GM04503 (cell line): ENCODE measurements around the gene PTBP1.
"Not testable (repeated sequence)": the region's sequence is repeated elsewhere in the genome, so short reads cannot be mapped to it uniquely, and the experiment has no call there.

ENCODE experiments used
- DNase-seq: peaks from one replicate; pipeline ENCODE4 v3.0.0-alpha.2; 2012; ENCODE audit warnings: low read depth

The PTBP1 gene

GRCh38 chr19:810883-811489, 13.7 kb downstream of the PTBP1 start:
- DNase-seq, result no peak

- no peak for DNase-seq
Observed at GRCh38 chr19:811506-812048, 14.3 kb downstream of the PTBP1 start.

GRCh38 chr19:812049-812746, 14.9 kb downstream of the PTBP1 start:
- no peak for DNase-seq

DNA sequence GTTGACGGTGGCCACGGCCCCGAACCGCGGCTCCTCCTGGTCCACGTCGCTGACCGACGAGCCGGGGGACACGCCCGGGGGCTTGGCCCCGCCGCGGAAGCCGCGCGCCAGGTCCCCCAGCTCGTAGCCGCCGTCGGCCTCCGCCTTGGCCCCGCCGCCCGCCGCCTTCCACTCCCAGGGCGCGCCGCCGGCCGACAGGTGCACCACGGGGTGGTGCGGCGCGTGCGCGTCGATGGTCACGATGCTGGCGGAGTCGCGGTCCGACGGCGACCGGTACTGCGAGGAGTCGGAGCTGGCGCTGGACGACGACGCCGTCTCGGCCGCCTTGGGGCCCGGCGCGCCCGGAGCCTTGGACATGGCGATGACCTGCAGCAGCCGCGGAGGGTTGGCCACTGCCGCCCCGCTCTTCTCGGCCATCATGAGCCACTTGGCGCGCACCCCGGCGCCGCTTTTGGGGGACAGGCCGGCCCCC, 15.5 kb downstream of the PTBP1 start:
- no peak for DNase-seq

- DNase-seq, result no peak
Observed at GRCh38 chr19:813219-814151, 16.2 kb downstream of the PTBP1 start.

- DNase-seq, result no peak
Observed at GRCh38 chr19:814152-815078, 17.2 kb downstream of the PTBP1 start.

DNA sequence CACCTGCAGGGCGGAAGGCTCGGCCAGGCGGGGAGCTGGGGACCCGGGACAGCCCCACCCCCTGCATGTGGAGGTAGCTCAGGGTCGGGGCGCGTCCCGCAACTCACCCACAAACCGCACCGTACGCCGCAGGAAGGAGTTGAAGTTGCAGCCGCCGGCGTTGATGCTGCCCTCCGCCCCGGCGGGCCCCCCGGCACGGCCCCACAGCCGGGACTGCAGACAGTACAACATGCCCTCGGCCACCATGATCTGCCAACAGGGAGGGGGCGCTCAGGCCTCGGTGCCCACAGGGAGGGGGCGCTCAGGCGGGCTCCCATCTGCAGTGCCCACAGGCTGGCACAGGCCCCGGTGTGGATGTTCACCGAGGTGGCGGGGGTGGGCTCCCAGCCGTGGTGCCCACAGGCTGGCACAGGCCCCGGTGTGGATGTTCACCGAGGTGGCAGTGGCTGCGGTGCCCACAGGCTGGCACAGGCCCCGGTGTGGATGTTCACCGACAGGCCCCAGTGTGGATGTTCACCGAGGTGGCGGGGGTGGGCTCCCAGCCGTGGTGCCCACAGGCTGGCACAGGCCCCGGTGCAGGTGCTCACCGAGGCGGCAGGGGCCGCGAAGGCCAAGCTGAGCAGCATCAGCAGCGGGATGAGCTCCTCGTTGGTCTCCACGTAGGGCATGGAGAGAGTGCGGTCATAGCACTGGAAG, 18.0 kb downstream of the PTBP1 start:
- DNase-seq, result no peak

DNA sequence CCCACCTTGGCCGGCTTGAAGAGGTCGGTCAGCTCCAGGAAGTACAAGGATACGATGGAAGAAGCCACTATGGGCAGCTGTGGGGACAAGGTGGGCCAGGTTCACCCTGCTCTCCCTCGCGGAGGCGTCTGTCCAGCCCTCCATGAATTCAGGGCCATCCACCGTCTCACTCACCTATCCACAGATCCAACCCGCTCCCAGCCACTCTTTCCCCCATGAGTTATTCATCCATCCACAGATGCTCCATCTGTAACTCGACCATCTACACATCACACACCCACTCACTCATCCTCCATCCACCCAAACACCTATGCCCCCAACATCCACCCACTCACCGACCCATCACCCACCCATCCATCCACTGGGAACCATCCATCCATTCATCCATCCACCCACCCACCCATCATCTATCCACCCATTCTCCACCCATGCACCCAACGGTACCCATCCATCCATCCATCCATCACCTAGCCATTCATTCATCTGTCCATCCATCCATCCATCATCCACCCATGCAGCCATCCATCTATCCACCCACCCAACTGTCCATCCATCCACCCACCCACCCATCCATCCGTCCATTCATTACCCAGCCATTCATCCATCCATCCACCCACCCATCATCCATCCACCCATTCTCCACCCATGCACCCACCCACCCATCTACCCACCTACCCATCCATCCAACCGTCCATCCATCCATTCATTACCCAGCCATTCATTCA, 18.7 kb downstream of the PTBP1 start:
- DNase-seq, result no peak

- DNase-seq, result no peak
Observed at GRCh38 chr19:816500-816857, 19.2 kb downstream of the PTBP1 start.

DNA sequence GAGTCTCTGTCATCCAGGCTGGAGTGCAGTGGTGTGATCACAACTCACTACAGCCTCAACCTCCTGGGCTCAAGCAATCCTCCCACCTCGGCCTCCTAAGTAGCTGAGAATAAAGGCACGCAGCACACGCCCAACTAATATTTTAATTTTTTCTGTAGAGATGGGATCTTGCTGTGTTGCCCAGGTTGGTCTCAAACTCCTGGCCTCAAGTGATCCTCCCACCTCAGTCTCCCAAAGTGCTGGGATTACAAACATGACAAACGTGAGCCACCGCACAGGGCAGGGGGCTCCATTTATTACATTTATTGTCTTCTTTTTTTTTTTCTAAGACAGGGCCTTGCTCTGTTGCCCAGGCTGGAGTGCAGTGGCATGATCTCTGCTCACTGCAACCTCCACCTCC, 23.0 kb downstream of the PTBP1 start:
- DNase-seq, result not testable (repeated sequence)

DNA sequence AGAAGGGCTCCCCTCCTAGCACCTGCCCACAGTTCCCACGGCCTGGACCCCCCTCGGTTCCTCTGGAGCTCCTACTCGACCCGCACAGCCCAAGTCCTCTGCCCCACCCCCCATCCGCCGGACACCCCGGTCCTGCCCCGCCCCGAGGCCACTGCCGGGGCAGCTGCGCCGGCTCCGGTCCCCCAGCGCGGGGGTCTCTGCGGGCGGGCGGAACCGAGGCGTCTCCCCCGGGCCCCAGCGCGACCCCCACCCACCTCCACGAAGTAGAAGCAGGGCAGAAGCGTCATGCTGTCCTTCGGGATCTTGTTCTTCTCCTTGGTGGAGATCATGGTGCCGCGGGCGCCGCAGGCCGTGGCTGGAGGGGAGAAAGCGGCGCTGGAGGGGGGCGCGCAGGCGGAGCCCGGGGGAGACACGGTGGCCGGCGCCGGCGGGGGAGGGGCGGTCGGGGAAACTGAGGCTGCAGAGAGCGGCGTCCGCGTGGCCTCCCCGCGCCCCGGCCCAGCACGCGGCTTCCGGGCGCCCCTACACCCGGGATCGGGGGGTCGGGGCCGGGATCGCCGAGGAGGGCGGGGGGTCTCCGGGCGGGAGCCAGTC, 24.1 kb downstream of the PTBP1 start:
- DNase-seq, result no peak

DNA sequence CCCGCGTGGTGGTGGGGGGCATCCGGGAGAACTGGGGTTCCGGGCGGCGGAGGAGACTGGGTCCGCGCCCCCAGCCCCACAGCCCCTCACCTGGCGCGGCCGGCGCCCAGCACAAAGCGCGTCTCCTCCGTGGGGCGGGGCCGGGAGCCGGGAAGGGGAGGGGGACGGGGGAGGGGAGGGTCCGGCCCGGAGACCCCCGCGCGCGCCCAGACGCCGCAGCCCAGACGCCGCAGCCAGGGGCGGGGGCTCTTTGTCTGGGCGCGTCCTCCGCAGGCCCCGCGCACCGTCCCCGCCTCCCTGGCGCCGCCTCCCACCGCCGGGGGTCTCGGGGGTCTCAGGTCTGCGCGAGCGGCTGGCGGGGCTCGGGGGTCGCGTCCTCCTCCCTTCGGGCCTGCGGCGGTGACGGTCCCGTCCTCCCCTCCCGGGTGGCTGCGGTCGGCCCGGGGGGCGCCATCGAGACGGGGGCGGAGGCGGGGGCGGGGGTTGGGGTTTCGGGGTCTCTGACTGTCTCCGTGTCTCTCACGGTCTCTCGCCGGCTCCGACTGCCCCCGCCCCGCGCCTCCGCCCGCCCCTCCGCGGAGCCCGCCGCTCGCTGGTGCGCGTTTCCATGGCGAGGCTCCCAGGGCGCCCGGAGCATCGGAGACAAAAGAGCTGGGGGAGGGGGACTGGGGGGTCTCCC, 24.7 kb downstream of the PTBP1 start, which contains the start of gene PLPPR3:
Gene PLPPR3 (minus strand): TSS at position 131 of the 679 bp plus-strand sequence. CDS start 396 bp downstream, outside the sequence.
- DNase-seq, result no peak

DNA sequence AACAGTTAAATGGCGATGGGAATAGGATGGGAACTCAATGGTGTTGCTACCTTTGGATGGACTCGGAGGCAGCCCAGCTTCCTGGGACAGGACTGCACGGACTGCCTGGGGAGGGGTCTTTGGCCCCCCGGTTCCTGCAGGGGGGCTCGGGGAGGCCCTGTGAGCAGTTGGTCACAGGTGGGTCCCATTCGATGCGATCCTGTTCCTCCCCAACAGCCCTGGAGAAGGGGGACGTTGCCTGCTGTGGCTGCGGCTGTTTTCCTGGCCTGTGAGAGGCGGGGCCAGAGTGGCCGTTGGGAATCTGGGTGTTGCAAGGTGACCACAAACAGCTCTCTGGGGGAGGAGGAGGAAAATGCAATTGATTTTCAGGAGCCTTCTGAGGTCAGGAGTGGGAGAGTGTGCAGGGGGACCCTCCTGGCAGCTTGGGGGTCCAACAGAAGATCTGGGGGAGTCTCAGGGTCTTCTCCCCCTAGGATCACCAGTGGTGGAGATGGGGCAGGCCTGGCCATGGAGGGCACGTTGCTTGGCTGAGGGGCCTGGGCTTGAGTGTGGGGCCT, 26.4 kb downstream of the PTBP1 start:
- DNase-seq, result no peak

GRCh38 chr19:824885-825284, 27.6 kb downstream of the PTBP1 start:
- no peak for DNase-seq

GRCh38 chr19:825897-826644, 28.8 kb downstream of the PTBP1 start:
- DNase-seq, result no peak

DNA sequence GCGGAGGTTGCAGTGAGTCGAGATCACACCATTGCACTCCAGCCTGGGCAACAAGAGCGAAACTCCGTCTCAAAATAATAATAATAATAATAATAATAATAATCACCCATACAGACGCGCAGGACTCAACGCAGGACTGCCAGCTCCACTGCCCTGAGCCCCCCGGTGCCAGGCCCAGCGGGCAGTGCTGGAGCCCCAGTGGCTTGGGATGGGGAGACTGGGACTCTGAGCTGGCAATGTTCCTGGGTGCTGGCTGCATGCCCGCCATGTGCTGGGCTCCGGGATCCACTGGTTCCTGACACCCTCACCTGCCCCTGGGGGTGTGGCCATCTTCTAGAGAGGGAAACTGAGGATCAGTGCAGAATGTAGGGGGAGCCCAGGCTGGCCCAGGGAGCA, 30.1 kb downstream of the PTBP1 start:
- no peak for DNase-seq

- no peak for DNase-seq
Observed at GRCh38 chr19:827710-828321, 30.6 kb downstream of the PTBP1 start, which contains the start of gene AZU1. AZU1 (plus strand) TSS chr19:827837; CDS start chr19:827847, 10 bp downstream.
